ENCODE results near the gene SDF2L1.

DNA sequence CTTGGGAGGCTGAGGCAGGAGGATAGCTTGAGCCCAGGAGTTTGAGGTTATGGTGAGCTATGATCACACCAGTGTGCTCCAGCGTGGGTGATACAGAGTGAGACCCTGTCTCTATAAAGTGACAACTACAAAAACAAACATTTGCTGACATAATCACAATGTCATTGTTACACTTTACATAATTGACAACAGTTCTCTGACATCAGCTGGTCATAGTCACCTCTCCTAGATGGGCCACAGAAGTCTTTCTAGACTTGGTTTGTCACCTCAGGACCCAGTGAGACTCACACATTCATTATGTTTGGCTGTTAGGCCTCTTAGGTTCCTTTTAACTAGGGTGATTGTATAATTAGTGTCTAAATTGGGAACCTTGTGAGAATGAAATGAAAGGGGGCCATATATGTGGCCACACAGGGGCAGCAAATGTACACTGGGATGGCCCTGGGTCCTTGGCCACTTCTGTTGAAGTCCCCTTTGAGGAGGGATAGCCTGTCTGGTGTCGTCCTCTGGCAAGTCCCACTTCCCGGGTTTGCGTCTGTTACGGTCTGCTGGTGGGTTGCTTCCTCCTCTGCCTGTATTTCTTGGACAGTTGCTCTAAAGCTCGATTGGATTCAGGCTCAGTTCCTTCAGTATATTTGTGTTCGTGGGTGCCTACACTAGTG lies 17.9 kb downstream of the SDF2L1 start:
- TF ChIP-seq, protein P1, sequence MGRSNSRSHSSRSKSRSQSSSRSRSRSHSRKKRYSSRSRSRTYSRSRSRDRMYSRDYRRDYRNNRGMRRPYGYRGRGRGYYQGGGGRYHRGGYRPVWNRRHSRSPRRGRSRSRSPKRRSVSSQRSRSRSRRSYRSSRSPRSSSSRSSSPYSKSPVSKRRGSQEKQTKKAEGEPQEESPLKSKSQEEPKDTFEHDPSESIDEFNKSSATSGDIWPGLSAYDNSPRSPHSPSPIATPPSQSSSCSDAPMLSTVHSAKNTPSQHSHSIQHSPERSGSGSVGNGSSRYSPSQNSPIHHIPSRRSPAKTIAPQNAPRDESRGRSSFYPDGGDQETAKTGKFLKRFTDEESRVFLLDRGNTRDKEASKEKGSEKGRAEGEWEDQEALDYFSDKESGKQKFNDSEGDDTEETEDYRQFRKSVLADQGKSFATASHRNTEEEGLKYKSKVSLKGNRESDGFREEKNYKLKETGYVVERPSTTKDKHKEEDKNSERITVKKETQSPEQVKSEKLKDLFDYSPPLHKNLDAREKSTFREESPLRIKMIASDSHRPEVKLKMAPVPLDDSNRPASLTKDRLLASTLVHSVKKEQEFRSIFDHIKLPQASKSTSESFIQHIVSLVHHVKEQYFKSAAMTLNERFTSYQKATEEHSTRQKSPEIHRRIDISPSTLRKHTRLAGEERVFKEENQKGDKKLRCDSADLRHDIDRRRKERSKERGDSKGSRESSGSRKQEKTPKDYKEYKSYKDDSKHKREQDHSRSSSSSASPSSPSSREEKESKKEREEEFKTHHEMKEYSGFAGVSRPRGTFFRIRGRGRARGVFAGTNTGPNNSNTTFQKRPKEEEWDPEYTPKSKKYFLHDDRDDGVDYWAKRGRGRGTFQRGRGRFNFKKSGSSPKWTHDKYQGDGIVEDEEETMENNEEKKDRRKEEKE (IDR thresholded peaks at IDR 0.05): no peak
- TF ChIP-seq, protein P2, sequence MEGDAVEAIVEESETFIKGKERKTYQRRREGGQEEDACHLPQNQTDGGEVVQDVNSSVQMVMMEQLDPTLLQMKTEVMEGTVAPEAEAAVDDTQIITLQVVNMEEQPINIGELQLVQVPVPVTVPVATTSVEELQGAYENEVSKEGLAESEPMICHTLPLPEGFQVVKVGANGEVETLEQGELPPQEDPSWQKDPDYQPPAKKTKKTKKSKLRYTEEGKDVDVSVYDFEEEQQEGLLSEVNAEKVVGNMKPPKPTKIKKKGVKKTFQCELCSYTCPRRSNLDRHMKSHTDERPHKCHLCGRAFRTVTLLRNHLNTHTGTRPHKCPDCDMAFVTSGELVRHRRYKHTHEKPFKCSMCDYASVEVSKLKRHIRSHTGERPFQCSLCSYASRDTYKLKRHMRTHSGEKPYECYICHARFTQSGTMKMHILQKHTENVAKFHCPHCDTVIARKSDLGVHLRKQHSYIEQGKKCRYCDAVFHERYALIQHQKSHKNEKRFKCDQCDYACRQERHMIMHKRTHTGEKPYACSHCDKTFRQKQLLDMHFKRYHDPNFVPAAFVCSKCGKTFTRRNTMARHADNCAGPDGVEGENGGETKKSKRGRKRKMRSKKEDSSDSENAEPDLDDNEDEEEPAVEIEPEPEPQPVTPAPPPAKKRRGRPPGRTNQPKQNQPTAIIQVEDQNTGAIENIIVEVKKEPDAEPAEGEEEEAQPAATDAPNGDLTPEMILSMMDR (IDR thresholded peaks at IDR 0.05 in 2 of 3, conservative IDR thresholded peaks at IDR 0.05 in 1 of 3; ENCODE audit: control insufficient read depth in 2 of 3, extremely low read depth in 1 of 3, insufficient read depth in 1 of 3, low read depth in 3 of 3, low read length in 3 of 3): no peak
- TF ChIP-seq TAF1 (IDR thresholded peaks at IDR 0.05; ENCODE audit: borderline replicate concordance, low read depth, low read length) (no peak), ETV6 (conservative IDR thresholded peaks at IDR 0.05 in 1 of 2, IDR thresholded peaks at IDR 0.05 in 1 of 2; ENCODE audit: borderline replicate concordance in 1 of 2, low read depth in 1 of 2) (no peak)

Data from GM12878 (cell line).